Calu3 (cell line): ENCODE results near the gene LAG3. TPM values are rescaled to one million over a fixed set of nuclear protein-coding genes. Genes with fewer than 3 reads are reported as not detected.

ENCODE experiments used
- Bru-seq: library from RNA; stranded (reverse); fragments of 400-500 nt; gene quantifications from one replicate; lab custom pipeline; 2021; lab: Mats Ljungman, UMichigan
- BruChase-seq, 2 experiments: library from RNA; stranded (reverse); fragments of 400-500 nt; gene quantifications; one replicate each; lab custom pipeline; 2021; lab: Mats Ljungman, UMichigan
- BruUV-seq: library from RNA; stranded (reverse); fragments of 400-500 nt; replicated peaks from 2 replicates; lab custom pipeline; 2021; lab: Mats Ljungman, UMichigan
- CTCF ChIA-PET: fragments of 300-600 bp; sonication (Branson Sonifier 250); formaldehyde crosslinking; loops from one replicate; lab custom pipeline; 2022; ENCODE audit warnings: antibody characterized with exemption; lab: Charles Lee
- DNase-seq: peaks from one replicate; pipeline ENCODE4 v3.0.0; 2022
- H3K27ac Mint-ChIP-seq: one replicate; pipeline ENCODE4 v1.8.0; 2022; ENCODE audit warnings: mixed read lengths; ENCODE audit not compliant: unreplicated experiment
- H3K27me3 Mint-ChIP-seq: one replicate; pipeline ENCODE4 v1.8.0; 2022; ENCODE audit warnings: mixed read lengths; ENCODE audit not compliant: unreplicated experiment
- H3K36me3 Mint-ChIP-seq: one replicate; pipeline ENCODE4 v1.8.0; 2022; ENCODE audit warnings: mild to moderate bottlenecking, moderate library complexity, mixed read lengths; ENCODE audit not compliant: insufficient read depth, unreplicated experiment
- H3K4me1 Mint-ChIP-seq: one replicate; pipeline ENCODE4 v1.8.0; 2022; ENCODE audit warnings: mild to moderate bottlenecking, low read depth, mixed read lengths; ENCODE audit not compliant: unreplicated experiment
- H3K4me3 Mint-ChIP-seq: one replicate; pipeline ENCODE4 v1.8.0; 2022; ENCODE audit warnings: mild to moderate bottlenecking, low read depth, moderate library complexity, mixed read lengths; ENCODE audit not compliant: unreplicated experiment
- H3K9me3 Mint-ChIP-seq: one replicate; pipeline ENCODE4 v1.8.0; 2022; ENCODE audit warnings: low read depth, mixed read lengths; ENCODE audit not compliant: unreplicated experiment
- CTCF ChIP-seq: fragments of 200-600 bp; IDR thresholded peaks from one replicate; pipeline ENCODE4 v1.8.0; 2022; ENCODE audit warnings: antibody characterized with exemption; ENCODE audit not compliant: unreplicated experiment
- intact Hi-C: fragments of 100-400 bp; cut with micrococcal nuclease; formaldehyde crosslinking; loops from one replicate; pipeline ENCODE4 v1.10.0; 2022; ENCODE audit not compliant: unreplicated experiment
- long read RNA-seq: library from polyadenylated mRNA; stranded (forward); transcript quantifications from one replicate; pipeline ENCODE4 v2.0.0, GENCODE V29; 2022
- total RNA-seq: library from RNA; stranded (reverse); gene quantifications from 2 replicates; pipeline ENCODE4 v1.2.3, GENCODE V29; 2022

LAG3 gene
- 0.34 TPM in 1 of 2 replicates, not detected in the other for total RNA-seq
- percentile 10 among the genes with signal in this experiment for Bru-seq, nascent RNA
- percentile 15 among the genes with signal in this experiment for BruChase-seq, experiment 1, labeled RNA remaining after a 6-hour chase
- percentile 10 among the genes with signal in this experiment for BruChase-seq, experiment 2, labeled RNA remaining after a 2-hour chase
- long read RNA-seq = 0 reads

DNA sequence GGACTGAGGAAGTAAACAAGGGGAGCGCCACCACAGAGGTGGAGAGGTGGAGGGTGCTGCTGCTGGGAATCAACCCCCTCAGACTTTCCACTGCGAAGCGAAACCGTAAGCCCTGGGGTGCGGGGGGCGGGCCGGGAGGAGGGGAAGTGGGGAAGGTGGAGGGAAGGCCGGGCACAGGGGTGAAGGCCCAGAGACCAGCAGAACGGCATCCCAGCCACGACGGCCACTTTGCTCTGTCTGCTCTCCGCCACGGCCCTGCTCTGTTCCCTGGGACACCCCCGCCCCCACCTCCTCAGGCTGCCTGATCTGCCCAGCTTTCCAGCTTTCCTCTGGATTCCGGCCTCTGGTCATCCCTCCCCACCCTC, at the start of gene LAG3:
Gene LAG3 (plus strand): TSS at position 190 of the 365 bp plus-strand sequence. CDS start 333 bp downstream, outside the sequence.
- no peak within 1 kb of the TSS for H3K4me3 Mint-ChIP-seq
- H3K4me1 Mint-ChIP-seq = peaks cover 30% of the 10 kb centered on the region
- H3K9me3 Mint-ChIP-seq = no peaks in the 10 kb centered on the region
- peaks cover 72% of the 10 kb centered on the region for H3K27me3 Mint-ChIP-seq
- DNase-seq = no peak
- peaks cover 20% of the 10 kb centered on the region for H3K36me3 Mint-ChIP-seq
- CTCF ChIA-PET = no interaction called here
- H3K27ac Mint-ChIP-seq = no peak within 1 kb of the TSS
- intact Hi-C loops = no loop called here
- TF ChIP-seq CTCF = no peak
- BruUV-seq = no TSS peak

DNA sequence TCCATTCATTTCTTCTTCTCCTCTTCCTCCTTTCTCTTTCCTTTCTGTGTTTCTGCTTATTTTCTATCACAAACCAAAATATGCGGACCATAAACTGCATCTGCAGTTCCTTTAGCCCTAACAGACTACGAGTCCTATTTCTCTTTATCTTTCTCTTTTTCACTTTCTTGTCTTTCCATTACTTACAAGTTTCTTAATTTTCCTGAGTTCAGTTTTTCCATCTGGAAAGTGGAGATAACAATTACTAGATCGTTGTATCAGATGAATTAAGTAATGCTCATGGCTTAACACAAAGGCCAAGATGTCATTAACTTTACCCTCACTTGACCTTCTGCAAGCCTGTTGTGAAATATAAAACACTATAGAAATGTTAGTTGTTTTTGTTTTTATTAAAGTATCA, 49.5 kb upstream of the LAG3 start:
- no peak for TF ChIP-seq CTCF
- Mint-ChIP-seq H3K36me3 (peaks cover 14% of the 10 kb centered on the region), H3K27me3 (peaks cover 10% of the 10 kb centered on the region), H3K9me3 (no peaks in the 10 kb centered on the region), H3K4me1 (peaks cover 15% of the 10 kb centered on the region), H3K27ac (no peak overlapping the region), H3K4me3 (no peak overlapping the region)
- DNase-seq = no peak
- no TSS peak for BruUV-seq
- intact Hi-C loops = loop anchor here (5.0 kb wide), 1 partner anchor 61 kb away; the partner anchor contains the start of gene ING4
- CTCF ChIA-PET = interaction anchor here (0.8 to 1.3 kb wide), 2 partner anchors 44 to 129 kb away, joined by 3 to 7 read pairs; partner anchors contain the start of gene USP5

DNA sequence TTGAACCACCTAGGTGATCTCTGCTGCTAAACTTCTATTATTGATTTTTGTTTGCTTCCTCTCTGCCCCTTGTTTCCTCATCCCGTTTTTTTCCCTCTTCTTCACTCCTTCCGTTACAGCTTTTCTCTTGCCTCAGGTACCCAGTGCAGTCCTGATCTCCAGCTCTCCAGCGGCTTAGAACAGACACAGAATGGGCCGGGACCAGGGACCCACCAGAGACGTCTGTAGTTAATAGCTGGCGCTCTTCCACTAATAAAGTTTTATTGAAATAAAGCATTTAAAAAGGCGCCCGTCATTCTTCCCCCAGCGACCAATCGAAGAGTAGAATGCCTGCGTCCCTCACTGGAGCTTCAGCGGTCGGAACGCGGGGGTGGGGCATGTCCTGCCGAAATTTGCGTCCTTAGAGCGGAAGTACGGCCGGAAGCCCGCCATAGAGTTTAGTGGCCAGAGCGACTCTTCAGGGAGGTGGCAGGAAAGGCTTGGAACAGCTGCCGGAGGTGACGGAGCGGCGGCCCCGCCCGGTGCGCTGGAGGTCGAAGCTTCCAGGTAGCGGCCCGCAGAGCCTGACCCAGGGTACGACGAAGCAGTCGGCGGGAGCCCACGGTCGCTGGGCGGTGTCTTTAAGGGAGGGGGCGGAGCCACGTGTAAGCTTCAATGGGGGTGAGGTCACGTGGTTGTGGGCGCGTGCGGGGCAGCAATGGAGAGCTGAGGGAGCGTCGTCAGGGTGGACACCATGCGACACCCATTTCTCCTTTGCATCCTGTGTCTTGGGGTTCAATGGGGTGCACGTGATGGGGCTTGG, 48.5 kb upstream of the LAG3 start, which contains the start of gene COPS7A:
Gene COPS7A (plus strand): TSS at position 440 of the 802 bp plus-strand sequence. CDS start 611 bp downstream, outside the sequence.
- intact Hi-C loops = loop anchor here (5.0 kb wide), 1 partner anchor 62 kb away; the partner anchor contains the start of gene ING4
- BruUV-seq = no TSS peak
- CTCF ChIA-PET = interaction anchor here (0.5 to 2.3 kb wide), 9 partner anchors 18 to 128 kb away, joined by 3 to 14 read pairs (median 5); partner anchors contain the start of genes MLF2, USP5 and ZNF384
- Mint-ChIP-seq H3K27ac (peak within 1 kb of the TSS; percentile 72), H3K36me3 (peaks cover 16% of the 10 kb centered on the region), H3K27me3 (peaks cover 10% of the 10 kb centered on the region), H3K4me1 (peaks cover 15% of the 10 kb centered on the region), H3K9me3 (no peaks in the 10 kb centered on the region), H3K4me3 (peak within 1 kb of the TSS; percentile 77)
- DNase-seq = peak; percentile 97
- TF ChIP-seq CTCF = no peak

- peak overlapping the region; percentile 77 for H3K4me3 Mint-ChIP-seq
- peak; percentile 16 for DNase-seq
- no peaks in the 10 kb centered on the region for H3K9me3 Mint-ChIP-seq
- BruUV-seq = no TSS peak
- H3K27ac Mint-ChIP-seq = peak overlapping the region; percentile 72
- TF ChIP-seq CTCF = no peak
- H3K27me3 Mint-ChIP-seq = peaks cover 10% of the 10 kb centered on the region
- peaks cover 22% of the 10 kb centered on the region for H3K36me3 Mint-ChIP-seq
- intact Hi-C loops = loop anchor here (5.0 kb wide), 1 partner anchor 62 kb away; the partner anchor contains the start of gene ING4
- H3K4me1 Mint-ChIP-seq = peaks cover 15% of the 10 kb centered on the region
- CTCF ChIA-PET = interaction anchor here (0.6 to 2.3 kb wide), 7 partner anchors 25 to 480 kb away, joined by 3 to 14 read pairs (median 7); partner anchors contain the start of genes MLF2, USP5 and ZNF384
Measured at GRCh38 chr12:6724409-6724797, 47.9 kb upstream of the LAG3 start.
